GM04504 (cell line): ENCODE data around the gene HS3ST2.

ENCODE experiments used
- DNase-seq: peaks from one replicate; pipeline ENCODE4 v3.0.0-alpha.2; 2012; ENCODE audit warnings: low read depth

The HS3ST2 gene

GRCh38 chr16:22813948-22814710, at the start of gene HS3ST2:
Gene HS3ST2 (plus strand): TSS chr16:22814162. CDS start chr16:22814611, 449 bp downstream.
- DNase-seq, result peak; percentile 3

GRCh38 chr16:22764662-22765327, 49.2 kb upstream of the HS3ST2 start:
- no peak for DNase-seq

GRCh38 chr16:22765479-22765878, 48.5 kb upstream of the HS3ST2 start:
- DNase-seq, result no peak

GRCh38 chr16:22770866-22771265, 43.1 kb upstream of the HS3ST2 start:
- no peak for DNase-seq

- no peak for DNase-seq
Observed at GRCh38 chr16:22771551-22771950, 42.4 kb upstream of the HS3ST2 start.

GRCh38 chr16:22775220-22775922, 38.6 kb upstream of the HS3ST2 start:
- no peak for DNase-seq

- no peak for DNase-seq
Observed at GRCh38 chr16:22781480-22781879, 32.5 kb upstream of the HS3ST2 start.

GRCh38 chr16:22782314-22782713, 31.6 kb upstream of the HS3ST2 start:
- no peak for DNase-seq

- no peak for DNase-seq
Observed at GRCh38 chr16:22784690-22785214, 29.2 kb upstream of the HS3ST2 start.

- DNase-seq, result no peak
Observed at GRCh38 chr16:22785552-22785951, 28.4 kb upstream of the HS3ST2 start.

GRCh38 chr16:22786284-22786683, 27.7 kb upstream of the HS3ST2 start:
- no peak for DNase-seq

GRCh38 chr16:22786691-22787090, 27.3 kb upstream of the HS3ST2 start:
- DNase-seq, result no peak

GRCh38 chr16:22787466-22788192, 26.3 kb upstream of the HS3ST2 start:
- DNase-seq, result peak; percentile 82

- no peak for DNase-seq
Observed at GRCh38 chr16:22788193-22788530, 25.8 kb upstream of the HS3ST2 start.

GRCh38 chr16:22789281-22789945, 24.5 kb upstream of the HS3ST2 start:
- DNase-seq, result no peak

GRCh38 chr16:22797551-22797950, 16.4 kb upstream of the HS3ST2 start:
- DNase-seq, result no peak

- DNase-seq, result no peak
Observed at GRCh38 chr16:22799113-22799512, 14.8 kb upstream of the HS3ST2 start.

GRCh38 chr16:22804893-22805292, 9.1 kb upstream of the HS3ST2 start:
- no peak for DNase-seq

- no peak for DNase-seq
Observed at GRCh38 chr16:22805326-22805725, 8.6 kb upstream of the HS3ST2 start.

GRCh38 chr16:22806811-22807210, 7.2 kb upstream of the HS3ST2 start:
- DNase-seq, result no peak

GRCh38 chr16:22810226-22810625, 3.7 kb upstream of the HS3ST2 start:
- no peak for DNase-seq
